H9 (cell line): ENCODE measurements around the gene CDK5RAP1. TPM values are rescaled to one million over a fixed set of nuclear protein-coding genes. Genes with fewer than 3 reads are reported as not detected.

Source experiments
- DNase-seq: peaks from one replicate; pipeline ENCODE4 v3.0.0-alpha.2; 2017
- H2AFZ ChIP-seq: one replicate; pipeline ENCODE4 v1.6.1; 2013; ENCODE audit warnings: mild to moderate bottlenecking, low read length, control low read depth, moderate library complexity
- H2AK5ac ChIP-seq: 2 replicates; pipeline ENCODE4 v1.6.1; 2013; ENCODE audit warnings: low read length, control low read depth, mixed read lengths; ENCODE audit not compliant: insufficient read length
- H2BK120ac ChIP-seq: one replicate; pipeline ENCODE4 v1.6.1; 2013; ENCODE audit warnings: low read depth, mild to moderate bottlenecking, low read length, control low read depth, inconsistent platforms; ENCODE audit not compliant: poor library complexity, severe bottlenecking
- H2BK12ac ChIP-seq: 2 replicates; pipeline ENCODE4 v1.6.1; 2013; ENCODE audit warnings: low read length, control low read depth, mixed read lengths, low read depth; ENCODE audit not compliant: insufficient read length
- H2BK15ac ChIP-seq: 2 replicates; pipeline ENCODE4 v1.6.1; 2013; ENCODE audit warnings: low read depth, low read length, control low read depth
- H2BK20ac ChIP-seq: one replicate; pipeline ENCODE4 v1.6.1; 2013; ENCODE audit warnings: low read depth, mild to moderate bottlenecking, low read length, control low read depth, inconsistent platforms; ENCODE audit not compliant: poor library complexity, severe bottlenecking
- H2BK5ac ChIP-seq: 2 replicates; pipeline ENCODE4 v1.6.1; 2013; ENCODE audit warnings: low read length, control low read depth, mixed read lengths; ENCODE audit not compliant: insufficient read length
- H3K14ac ChIP-seq: 2 replicates; pipeline ENCODE4 v1.6.1; 2013; ENCODE audit warnings: low read length, control low read depth; ENCODE audit not compliant: insufficient read depth
- H3K18ac ChIP-seq: 2 replicates; pipeline ENCODE4 v1.6.1; 2013; ENCODE audit warnings: low read depth, mild to moderate bottlenecking, mixed read lengths, low read length, control low read depth; ENCODE audit not compliant: insufficient read length
- H3K23ac ChIP-seq: 2 replicates; pipeline ENCODE4 v1.6.1; 2013; ENCODE audit warnings: low read length, control low read depth, mixed read lengths, low read depth; ENCODE audit not compliant: insufficient read length
- H3K23me2 ChIP-seq: 2 replicates; pipeline ENCODE4 v1.6.1; 2013; ENCODE audit warnings: low read depth, mild to moderate bottlenecking, mixed read lengths, low read length, control low read depth; ENCODE audit not compliant: insufficient read length, poor library complexity, severe bottlenecking
- H3K27ac ChIP-seq: 2 replicates; pipeline ENCODE4 v1.5.1; 2013; ENCODE audit warnings: low read length, control low read depth, mixed read lengths, low read depth; ENCODE audit not compliant: insufficient read length
- H3K27me3 ChIP-seq: 2 replicates; pipeline ENCODE4 v1.6.1; 2013; ENCODE audit warnings: low read length, control low read depth, inconsistent platforms; ENCODE audit not compliant: insufficient read depth
- H3K4ac ChIP-seq: 2 replicates; pipeline ENCODE4 v1.6.1; 2013; ENCODE audit warnings: low read depth, mild to moderate bottlenecking, control low read depth, inconsistent platforms, low read length, moderate library complexity
- H3K4me1 ChIP-seq: 2 replicates; pipeline ENCODE4 v1.6.1; 2013; ENCODE audit warnings: low read length, control low read depth, inconsistent platforms; ENCODE audit not compliant: insufficient read depth
- H3K4me2 ChIP-seq: 2 replicates; pipeline ENCODE4 v1.6.1; 2013; ENCODE audit warnings: low read length, control low read depth, mixed read lengths; ENCODE audit not compliant: insufficient read length, insufficient read depth
- H3K56ac ChIP-seq: 2 replicates; pipeline ENCODE4 v1.6.1; 2013; ENCODE audit warnings: low read depth, mild to moderate bottlenecking, mixed read lengths, low read length, control low read depth; ENCODE audit not compliant: insufficient read length
- H3K79me1 ChIP-seq: 2 replicates; pipeline ENCODE4 v1.6.1; 2013; ENCODE audit warnings: low read depth, mild to moderate bottlenecking, moderate library complexity, low read length, control low read depth, inconsistent platforms; ENCODE audit not compliant: insufficient read depth, poor library complexity, severe bottlenecking
- H3K79me2 ChIP-seq: 2 replicates; pipeline ENCODE4 v1.6.1; 2013; ENCODE audit warnings: low read length, control low read depth, inconsistent platforms; ENCODE audit not compliant: insufficient read depth
- H3K9ac ChIP-seq: 2 replicates; pipeline ENCODE4 v1.6.1; 2013; ENCODE audit warnings: low read length, control low read depth, mixed read lengths; ENCODE audit not compliant: insufficient read length; ENCODE audit errors: extremely low read depth
- H3K9me3 ChIP-seq: one replicate; pipeline ENCODE4 v1.6.1; 2013; ENCODE audit warnings: low read depth, low read length, inconsistent platforms; ENCODE audit not compliant: control insufficient read depth
- H3T11ph ChIP-seq: one replicate; pipeline ENCODE4 v1.6.1; 2013; ENCODE audit warnings: mild to moderate bottlenecking, low read length, control low read depth, inconsistent platforms
- H4K20me1 ChIP-seq: one replicate; pipeline ENCODE4 v1.6.1; 2013; ENCODE audit not compliant: control insufficient read depth, insufficient read length, insufficient read depth
- H4K5ac ChIP-seq: 2 replicates; pipeline ENCODE4 v1.6.1; 2013; ENCODE audit warnings: low read depth, mild to moderate bottlenecking, mixed read lengths, low read length, control low read depth; ENCODE audit not compliant: insufficient read length
- H4K8ac ChIP-seq: replicated peaks from 2 replicates; pipeline ENCODE4 v1.6.1; 2013; ENCODE audit warnings: low read length, control low read depth, mixed read lengths, low read depth; ENCODE audit not compliant: insufficient read length
- H4K91ac ChIP-seq: 2 replicates; pipeline ENCODE4 v1.6.1; 2013; ENCODE audit warnings: low read depth, mild to moderate bottlenecking, moderate library complexity, mixed read lengths, low read length, control low read depth; ENCODE audit not compliant: insufficient read length
- H3K27ac Mint-ChIP-seq, 3 experiments: 2 replicates in 2 of 3; 3 replicates in 1 of 3; pipeline ENCODE4 v1.8.0; 2020 to 2021; ENCODE audit warnings: mixed read lengths in 3 of 3, mild to moderate bottlenecking in 1 of 3, moderate library complexity in 1 of 3
- H3K27me3 Mint-ChIP-seq: 2 replicates; pipeline ENCODE4 v1.8.0; 2021; ENCODE audit warnings: low read depth, mild to moderate bottlenecking, moderate library complexity, mixed read lengths
- H3K36me3 Mint-ChIP-seq, 3 experiments: 2 replicates in 2 of 3; 3 replicates in 1 of 3; pipeline ENCODE4 v1.8.0; 2020 to 2021; ENCODE audit warnings: low read depth in 3 of 3, mixed read lengths in 3 of 3; ENCODE audit not compliant: insufficient read depth in 1 of 3
- H3K4me1 Mint-ChIP-seq, 2 experiments: 2 replicates each; pipeline ENCODE4 v1.8.0; 2020; ENCODE audit warnings: mixed read lengths in 2 of 2
- H3K4me3 Mint-ChIP-seq, 2 experiments: 2 replicates in 1 of 2; 3 replicates in 1 of 2; pipeline ENCODE4 v1.8.0; 2020 to 2021; ENCODE audit warnings: mild to moderate bottlenecking in 2 of 2, mixed read lengths in 2 of 2, moderate library complexity in 1 of 2
- H3K9me3 Mint-ChIP-seq, 2 experiments: 2 replicates in 1 of 2; 3 replicates in 1 of 2; pipeline ENCODE4 v1.8.0; 2020; ENCODE audit warnings: mild to moderate bottlenecking in 2 of 2, mixed read lengths in 2 of 2, moderate library complexity in 1 of 2
- CTCF ChIP-seq: fragments of 200-600 bp; sonication (generic); conservative IDR thresholded peaks from 3 replicates; pipeline ENCODE4 v1.8.0; 2021; ENCODE audit warnings: antibody characterized with exemption, mild to moderate bottlenecking
- WGBS: extraction: QIAGEN DNeasy Blood & Tissue Kit; methylation state at CpG from one replicate; pipeline ENCODE4 v1.1.7; 2013; ENCODE audit warnings: missing lambda C conversion rate, low lambda C conversion rate, mixed read lengths; ENCODE audit not compliant: insufficient read length; ENCODE audit errors: extremely low coverage; 5-methylcytosine and 5-hydroxymethylcytosine counted together
- total RNA-seq: library from RNA; stranded (reverse); gene quantifications from 2 replicates; pipeline ENCODE4 v1.2.1, GENCODE V29; 2021

The CDK5RAP1 gene
- total RNA-seq, 1 experiment from 2014 or later = 66.4 TPM

- H4K8ac ChIP-seq = no peak overlapping the region
- no peak overlapping the region for H2BK12ac ChIP-seq
- no peaks in the 10 kb centered on the region for H3K4me1 Mint-ChIP-seq
- no peak overlapping the region for H3K56ac ChIP-seq
- H3K23ac ChIP-seq = no peak overlapping the region
- no CpG with 5 or more reads among the region's 7 CpGs for WGBS
- no peak overlapping the region for H2BK20ac ChIP-seq
- H2BK5ac ChIP-seq = no peak overlapping the region
- no peak overlapping the region for H2AK5ac ChIP-seq
- no peak overlapping the region for H4K5ac ChIP-seq
- no peaks in the 10 kb centered on the region for H3K4me1 ChIP-seq
- no peak overlapping the region for H3K4me3 Mint-ChIP-seq
- H3K27ac ChIP-seq = no peak overlapping the region
- H3K79me2 ChIP-seq = no peaks in the 10 kb centered on the region
- H3K27me3 ChIP-seq = no peaks in the 10 kb centered on the region
- H3K4me2 ChIP-seq = no peak overlapping the region
- H3K4ac ChIP-seq = no peak overlapping the region
- no peaks in the 10 kb centered on the region for H3K36me3 Mint-ChIP-seq
- H4K20me1 ChIP-seq = no peaks in the 10 kb centered on the region
- H3K14ac ChIP-seq = no peak overlapping the region
- no peak for TF ChIP-seq CTCF
- H3K9me3 Mint-ChIP-seq = no peaks in the 10 kb centered on the region; a peak in 1 of 5 replicates
- H3K9me3 ChIP-seq = no peaks in the 10 kb centered on the region
- H3K79me1 ChIP-seq = no peaks in the 10 kb centered on the region
- no peak overlapping the region for H2BK120ac ChIP-seq
- H3K9ac ChIP-seq = no peak overlapping the region
- H3T11ph ChIP-seq = no peak overlapping the region
- H3K18ac ChIP-seq = no peak overlapping the region
- H2BK15ac ChIP-seq = no peak overlapping the region
- no peak for DNase-seq
- H2AFZ ChIP-seq = no peak overlapping the region
- H4K91ac ChIP-seq = no peak overlapping the region
- no peaks in the 10 kb centered on the region for H3K23me2 ChIP-seq
- no peaks in the 10 kb centered on the region for H3K27me3 Mint-ChIP-seq
- peak overlapping the region in 1 of 3 experiments; percentile 34; a peak in 1 of 7 replicates for H3K27ac Mint-ChIP-seq
Measured at GRCh38 chr20:33423141-33423834, 22.0 kb upstream of the CDK5RAP1 start.
